H9 (cell line): ENCODE results near the gene PIH1D2. TPM values are rescaled to one million over a fixed set of nuclear protein-coding genes. Genes with fewer than 3 reads are reported as not detected.

Experiments
- DNase-seq: peaks from one replicate; pipeline ENCODE4 v3.0.0-alpha.2; 2017
- H2AFZ ChIP-seq: one replicate; pipeline ENCODE4 v1.6.1; 2013; ENCODE audit warnings: mild to moderate bottlenecking, low read length, control low read depth, moderate library complexity
- H2AK5ac ChIP-seq: 2 replicates; pipeline ENCODE4 v1.6.1; 2013; ENCODE audit warnings: low read length, control low read depth, mixed read lengths; ENCODE audit not compliant: insufficient read length
- H2BK120ac ChIP-seq: one replicate; pipeline ENCODE4 v1.6.1; 2013; ENCODE audit warnings: low read depth, mild to moderate bottlenecking, low read length, control low read depth, inconsistent platforms; ENCODE audit not compliant: poor library complexity, severe bottlenecking
- H2BK12ac ChIP-seq: 2 replicates; pipeline ENCODE4 v1.6.1; 2013; ENCODE audit warnings: low read length, control low read depth, mixed read lengths, low read depth; ENCODE audit not compliant: insufficient read length
- H2BK15ac ChIP-seq: 2 replicates; pipeline ENCODE4 v1.6.1; 2013; ENCODE audit warnings: low read depth, low read length, control low read depth
- H2BK20ac ChIP-seq: one replicate; pipeline ENCODE4 v1.6.1; 2013; ENCODE audit warnings: low read depth, mild to moderate bottlenecking, low read length, control low read depth, inconsistent platforms; ENCODE audit not compliant: poor library complexity, severe bottlenecking
- H2BK5ac ChIP-seq: 2 replicates; pipeline ENCODE4 v1.6.1; 2013; ENCODE audit warnings: low read length, control low read depth, mixed read lengths; ENCODE audit not compliant: insufficient read length
- H3K14ac ChIP-seq: 2 replicates; pipeline ENCODE4 v1.6.1; 2013; ENCODE audit warnings: low read length, control low read depth; ENCODE audit not compliant: insufficient read depth
- H3K18ac ChIP-seq: 2 replicates; pipeline ENCODE4 v1.6.1; 2013; ENCODE audit warnings: low read depth, mild to moderate bottlenecking, mixed read lengths, low read length, control low read depth; ENCODE audit not compliant: insufficient read length
- H3K23ac ChIP-seq: 2 replicates; pipeline ENCODE4 v1.6.1; 2013; ENCODE audit warnings: low read length, control low read depth, mixed read lengths, low read depth; ENCODE audit not compliant: insufficient read length
- H3K23me2 ChIP-seq: 2 replicates; pipeline ENCODE4 v1.6.1; 2013; ENCODE audit warnings: low read depth, mild to moderate bottlenecking, mixed read lengths, low read length, control low read depth; ENCODE audit not compliant: insufficient read length, poor library complexity, severe bottlenecking
- H3K27ac ChIP-seq: 2 replicates; pipeline ENCODE4 v1.5.1; 2013; ENCODE audit warnings: low read length, control low read depth, mixed read lengths, low read depth; ENCODE audit not compliant: insufficient read length
- H3K27me3 ChIP-seq: 2 replicates; pipeline ENCODE4 v1.6.1; 2013; ENCODE audit warnings: low read length, control low read depth, inconsistent platforms; ENCODE audit not compliant: insufficient read depth
- H3K4ac ChIP-seq: 2 replicates; pipeline ENCODE4 v1.6.1; 2013; ENCODE audit warnings: low read depth, mild to moderate bottlenecking, control low read depth, inconsistent platforms, low read length, moderate library complexity
- H3K4me1 ChIP-seq: 2 replicates; pipeline ENCODE4 v1.6.1; 2013; ENCODE audit warnings: low read length, control low read depth, inconsistent platforms; ENCODE audit not compliant: insufficient read depth
- H3K4me2 ChIP-seq: 2 replicates; pipeline ENCODE4 v1.6.1; 2013; ENCODE audit warnings: low read length, control low read depth, mixed read lengths; ENCODE audit not compliant: insufficient read length, insufficient read depth
- H3K56ac ChIP-seq: 2 replicates; pipeline ENCODE4 v1.6.1; 2013; ENCODE audit warnings: low read depth, mild to moderate bottlenecking, mixed read lengths, low read length, control low read depth; ENCODE audit not compliant: insufficient read length
- H3K79me1 ChIP-seq: 2 replicates; pipeline ENCODE4 v1.6.1; 2013; ENCODE audit warnings: low read depth, mild to moderate bottlenecking, moderate library complexity, low read length, control low read depth, inconsistent platforms; ENCODE audit not compliant: insufficient read depth, poor library complexity, severe bottlenecking
- H3K79me2 ChIP-seq: 2 replicates; pipeline ENCODE4 v1.6.1; 2013; ENCODE audit warnings: low read length, control low read depth, inconsistent platforms; ENCODE audit not compliant: insufficient read depth
- H3K9ac ChIP-seq: 2 replicates; pipeline ENCODE4 v1.6.1; 2013; ENCODE audit warnings: low read length, control low read depth, mixed read lengths; ENCODE audit not compliant: insufficient read length; ENCODE audit errors: extremely low read depth
- H3K9me3 ChIP-seq: one replicate; pipeline ENCODE4 v1.6.1; 2013; ENCODE audit warnings: low read depth, low read length, inconsistent platforms; ENCODE audit not compliant: control insufficient read depth
- H3T11ph ChIP-seq: one replicate; pipeline ENCODE4 v1.6.1; 2013; ENCODE audit warnings: mild to moderate bottlenecking, low read length, control low read depth, inconsistent platforms
- H4K20me1 ChIP-seq: one replicate; pipeline ENCODE4 v1.6.1; 2013; ENCODE audit not compliant: control insufficient read depth, insufficient read length, insufficient read depth
- H4K5ac ChIP-seq: 2 replicates; pipeline ENCODE4 v1.6.1; 2013; ENCODE audit warnings: low read depth, mild to moderate bottlenecking, mixed read lengths, low read length, control low read depth; ENCODE audit not compliant: insufficient read length
- H4K8ac ChIP-seq: replicated peaks from 2 replicates; pipeline ENCODE4 v1.6.1; 2013; ENCODE audit warnings: low read length, control low read depth, mixed read lengths, low read depth; ENCODE audit not compliant: insufficient read length
- H4K91ac ChIP-seq: 2 replicates; pipeline ENCODE4 v1.6.1; 2013; ENCODE audit warnings: low read depth, mild to moderate bottlenecking, moderate library complexity, mixed read lengths, low read length, control low read depth; ENCODE audit not compliant: insufficient read length
- H3K27ac Mint-ChIP-seq, 3 experiments: 2 replicates in 2 of 3; 3 replicates in 1 of 3; pipeline ENCODE4 v1.8.0; 2020 to 2021; ENCODE audit warnings: mixed read lengths in 3 of 3, mild to moderate bottlenecking in 1 of 3, moderate library complexity in 1 of 3
- H3K27me3 Mint-ChIP-seq: 2 replicates; pipeline ENCODE4 v1.8.0; 2021; ENCODE audit warnings: low read depth, mild to moderate bottlenecking, moderate library complexity, mixed read lengths
- H3K36me3 Mint-ChIP-seq, 3 experiments: 2 replicates in 2 of 3; 3 replicates in 1 of 3; pipeline ENCODE4 v1.8.0; 2020 to 2021; ENCODE audit warnings: low read depth in 3 of 3, mixed read lengths in 3 of 3; ENCODE audit not compliant: insufficient read depth in 1 of 3
- H3K4me1 Mint-ChIP-seq, 2 experiments: 2 replicates each; pipeline ENCODE4 v1.8.0; 2020; ENCODE audit warnings: mixed read lengths in 2 of 2
- H3K4me3 Mint-ChIP-seq, 2 experiments: 2 replicates in 1 of 2; 3 replicates in 1 of 2; pipeline ENCODE4 v1.8.0; 2020 to 2021; ENCODE audit warnings: mild to moderate bottlenecking in 2 of 2, mixed read lengths in 2 of 2, moderate library complexity in 1 of 2
- H3K9me3 Mint-ChIP-seq, 2 experiments: 2 replicates in 1 of 2; 3 replicates in 1 of 2; pipeline ENCODE4 v1.8.0; 2020; ENCODE audit warnings: mild to moderate bottlenecking in 2 of 2, mixed read lengths in 2 of 2, moderate library complexity in 1 of 2
- WGBS: extraction: QIAGEN DNeasy Blood & Tissue Kit; methylation state at CpG from one replicate; pipeline ENCODE4 v1.1.7; 2013; ENCODE audit warnings: missing lambda C conversion rate, low lambda C conversion rate, mixed read lengths; ENCODE audit not compliant: insufficient read length; ENCODE audit errors: extremely low coverage; 5-methylcytosine and 5-hydroxymethylcytosine counted together
- total RNA-seq: library from RNA; stranded (reverse); gene quantifications from 2 replicates; pipeline ENCODE4 v1.2.1, GENCODE V29; 2021
- TF ChIP-seq, protein P1 (sequence below): fragments of 200-600 bp; sonication (generic); conservative IDR thresholded peaks from 3 replicates; pipeline ENCODE4 v1.8.0; 2021; ENCODE audit warnings: antibody characterized with exemption, mild to moderate bottlenecking

Gene PIH1D2
- total RNA-seq, 1 experiment from 2014 or later = 1.1 TPM

DNA sequence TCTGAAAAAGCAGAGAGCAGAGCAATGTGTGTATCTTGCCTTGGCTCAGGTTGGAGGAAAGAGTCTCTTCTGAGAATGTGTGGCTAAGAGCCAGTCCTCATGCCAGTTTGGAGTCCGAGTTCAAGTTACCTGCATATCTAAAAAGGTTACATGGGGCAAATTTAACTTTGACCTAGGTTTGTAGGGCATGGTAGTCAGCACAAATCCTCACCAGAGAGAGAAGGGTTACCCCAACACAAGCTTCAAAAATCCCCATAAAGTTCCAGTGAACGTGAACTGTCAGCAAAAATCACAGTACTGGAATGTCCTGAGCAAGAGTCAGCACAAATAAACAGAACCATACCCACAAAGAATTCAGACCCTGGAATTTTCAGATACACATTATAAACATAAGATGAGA is 26.6 kb upstream of the PIH1D2 start:
- Histone ChIP-seq H3K27me3 (no peaks in the 10 kb centered on the region), H3K56ac (no peak overlapping the region), H4K91ac (no peak overlapping the region), H3T11ph (no peak overlapping the region), H3K4ac (no peak overlapping the region), H3K9me3 (no peaks in the 10 kb centered on the region), H2BK12ac (no peak overlapping the region), H3K79me2 (no peaks in the 10 kb centered on the region), H3K14ac (no peak overlapping the region), H4K8ac (no peak overlapping the region), H3K79me1 (no peaks in the 10 kb centered on the region), H3K23ac (no peak overlapping the region), H2BK20ac (no peak overlapping the region), H4K5ac (no peak overlapping the region), H2BK5ac (no peak overlapping the region), H3K9ac (no peak overlapping the region), H4K20me1 (no peaks in the 10 kb centered on the region), H3K23me2 (no peaks in the 10 kb centered on the region), H2AFZ (no peak overlapping the region), H2BK15ac (no peak overlapping the region), H2BK120ac (no peak overlapping the region), H3K4me2 (no peak overlapping the region), H3K4me1 (no peaks in the 10 kb centered on the region), H3K18ac (no peak overlapping the region), H3K27ac (no peak overlapping the region), H2AK5ac (no peak overlapping the region)
- TF ChIP-seq, protein P1, sequence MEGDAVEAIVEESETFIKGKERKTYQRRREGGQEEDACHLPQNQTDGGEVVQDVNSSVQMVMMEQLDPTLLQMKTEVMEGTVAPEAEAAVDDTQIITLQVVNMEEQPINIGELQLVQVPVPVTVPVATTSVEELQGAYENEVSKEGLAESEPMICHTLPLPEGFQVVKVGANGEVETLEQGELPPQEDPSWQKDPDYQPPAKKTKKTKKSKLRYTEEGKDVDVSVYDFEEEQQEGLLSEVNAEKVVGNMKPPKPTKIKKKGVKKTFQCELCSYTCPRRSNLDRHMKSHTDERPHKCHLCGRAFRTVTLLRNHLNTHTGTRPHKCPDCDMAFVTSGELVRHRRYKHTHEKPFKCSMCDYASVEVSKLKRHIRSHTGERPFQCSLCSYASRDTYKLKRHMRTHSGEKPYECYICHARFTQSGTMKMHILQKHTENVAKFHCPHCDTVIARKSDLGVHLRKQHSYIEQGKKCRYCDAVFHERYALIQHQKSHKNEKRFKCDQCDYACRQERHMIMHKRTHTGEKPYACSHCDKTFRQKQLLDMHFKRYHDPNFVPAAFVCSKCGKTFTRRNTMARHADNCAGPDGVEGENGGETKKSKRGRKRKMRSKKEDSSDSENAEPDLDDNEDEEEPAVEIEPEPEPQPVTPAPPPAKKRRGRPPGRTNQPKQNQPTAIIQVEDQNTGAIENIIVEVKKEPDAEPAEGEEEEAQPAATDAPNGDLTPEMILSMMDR = no peak
- Mint-ChIP-seq H3K4me3 (no peak overlapping the region), H3K27me3 (no peaks in the 10 kb centered on the region), H3K27ac (no peak overlapping the region), H3K4me1 (no peaks in the 10 kb centered on the region), H3K9me3 (no peaks in the 10 kb centered on the region), H3K36me3 (peaks cover 0 to 5% (median 4%) of the 10 kb centered on the region in 3 experiments; a peak in 3 of 7 replicates)
- DNase-seq = no peak
- no CpG with 5 or more reads among the region's 2 CpGs for WGBS
